Esophagus squamous epithelium (tissue), 5 donors: ENCODE measurements around the gene NRCAM. TPM values are rescaled to one million over a fixed set of nuclear protein-coding genes. Genes with fewer than 3 reads are reported as not detected.

Experiments
- DNase-seq: peaks from one replicate; lab custom pipeline; 2025; lab: John Stamatoyannopoulos, UW
- H3K27ac ChIP-seq, 4 donors: fragments of 200-600 bp; sonication (generic); one replicate each; pipeline ENCODE4 v1.5.1; 2016 to 2019; ENCODE audit warnings: mild to moderate bottlenecking in 1 of 4
- H3K27me3 ChIP-seq, 4 donors: fragments of 200-600 bp; sonication (generic); 1 replicate in 3 of 4; 2 replicates in 1 of 4; pipeline versions ENCODE4 v1.5.1 to v1.6.0; 2017 to 2021; ENCODE audit warnings: antibody characterized with exemption in 1 of 4
- H3K36me3 ChIP-seq, 3 donors: fragments of 200-600 bp; sonication (generic); one replicate each; pipeline ENCODE4 v1.5.1; 2016 to 2019
- H3K4me1 ChIP-seq, 3 donors: fragments of 200-600 bp; sonication (generic); one replicate each; pipeline ENCODE4 v1.5.1; 2017 to 2019
- H3K4me3 ChIP-seq, 4 donors: fragments of 200-600 bp; sonication (generic); 1 replicate in 3 of 4; 2 replicates in 1 of 4; pipeline ENCODE4 v1.5.1; 2016 to 2019; ENCODE audit warnings: mild to moderate bottlenecking in 2 of 4, moderate library complexity in 1 of 4
- H3K9me3 ChIP-seq, 3 donors: fragments of 200-600 bp; sonication (generic); one replicate each; pipeline ENCODE4 v1.5.1; 2016 to 2019
- CTCF ChIP-seq, 6 experiments: fragments of 450-650 bp in 4 of 6; fragments of 200-600 bp in 2 of 6; sonication (generic) in 2 of 6; IDR thresholded peaks; one replicate each; pipeline ENCODE4 v1.5.1; 2016 to 2019; ENCODE audit warnings: antibody characterized with exemption in 6 of 6, mild to moderate bottlenecking in 4 of 6, moderate library complexity in 4 of 6
- POLR2A ChIP-seq, 4 donors: fragments of 450-650 bp; IDR thresholded peaks; one replicate each; pipeline ENCODE4 v1.6.1; 2017; ENCODE audit warnings: antibody characterized with exemption in 4 of 4, mild to moderate bottlenecking in 4 of 4, moderate library complexity in 3 of 4
- WGBS, 2 donors: methylation state at CpG; one replicate each; pipeline ENCODE4 v1.1.5; 2018; 5-methylcytosine and 5-hydroxymethylcytosine counted together
- intact Hi-C: fragments of 100-400 bp; cut with DNase I; formaldehyde crosslinking; loops from one replicate; pipeline ENCODE4 v1.15.0; 2022
- total RNA-seq, 4 donors: library from RNA; depleted of rRNA; stranded (reverse); fragments of >200 nt; gene quantifications; one replicate each; pipeline ENCODE4 v1.1.0, GENCODE V29; 2016
- donor health status: DM: yes; HTN: yes; CAD: no.

The NRCAM gene
- total RNA-seq, 4 donors from 2014 or later: 1.5 to 9.8 (median 6.3) TPM; not detected in 1

DNA sequence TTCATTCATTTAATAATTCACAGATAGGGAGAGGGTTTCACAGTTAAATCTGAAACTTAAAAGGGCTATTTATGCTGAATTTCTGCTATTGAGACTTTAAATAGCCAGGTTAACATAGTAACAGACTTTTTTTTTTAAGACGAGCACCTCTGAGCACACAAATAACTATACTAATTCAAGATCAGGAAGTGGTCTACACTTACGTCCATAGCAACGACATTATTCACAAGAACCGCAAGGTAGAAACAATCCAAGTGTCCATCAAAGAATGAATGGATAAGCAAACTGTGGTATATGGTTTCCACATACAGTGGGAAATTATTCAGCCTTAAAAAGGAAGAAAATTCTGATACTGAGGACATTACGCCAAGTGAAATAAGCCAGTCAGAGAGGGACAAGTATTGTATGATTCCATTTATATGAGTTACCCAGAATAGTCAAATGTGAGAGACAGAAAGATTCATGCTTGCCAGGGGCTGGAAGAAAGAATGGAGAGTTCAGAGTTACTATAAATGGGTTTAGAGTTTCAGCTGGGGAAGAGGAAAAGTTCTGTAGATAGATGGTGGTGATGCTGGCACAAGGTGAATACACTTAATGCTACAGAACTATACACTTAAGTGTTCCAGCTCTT lies 185.7 kb downstream of the NRCAM start:
- Histone ChIP-seq H3K36me3 (no peaks in the 10 kb centered on the region), H3K9me3 (no peaks in the 10 kb centered on the region), H3K27ac (no peak overlapping the region), H3K4me3 (no peak overlapping the region), H3K27me3 (peaks cover 0 to 3% (median 0%) of the 10 kb centered on the region in 4 donors), H3K4me1 (no peaks in the 10 kb centered on the region)
- intact Hi-C loops: no loop called here
- DNase-seq: no peak
- TF ChIP-seq POLR2A (IDR thresholded peaks at IDR 0.05) (no peak), CTCF (IDR thresholded peaks at IDR 0.05) (no peak)
- 62 to 81% methylated on average over 5 of the region's 5 CpGs for WGBS, 2 donors

DNA sequence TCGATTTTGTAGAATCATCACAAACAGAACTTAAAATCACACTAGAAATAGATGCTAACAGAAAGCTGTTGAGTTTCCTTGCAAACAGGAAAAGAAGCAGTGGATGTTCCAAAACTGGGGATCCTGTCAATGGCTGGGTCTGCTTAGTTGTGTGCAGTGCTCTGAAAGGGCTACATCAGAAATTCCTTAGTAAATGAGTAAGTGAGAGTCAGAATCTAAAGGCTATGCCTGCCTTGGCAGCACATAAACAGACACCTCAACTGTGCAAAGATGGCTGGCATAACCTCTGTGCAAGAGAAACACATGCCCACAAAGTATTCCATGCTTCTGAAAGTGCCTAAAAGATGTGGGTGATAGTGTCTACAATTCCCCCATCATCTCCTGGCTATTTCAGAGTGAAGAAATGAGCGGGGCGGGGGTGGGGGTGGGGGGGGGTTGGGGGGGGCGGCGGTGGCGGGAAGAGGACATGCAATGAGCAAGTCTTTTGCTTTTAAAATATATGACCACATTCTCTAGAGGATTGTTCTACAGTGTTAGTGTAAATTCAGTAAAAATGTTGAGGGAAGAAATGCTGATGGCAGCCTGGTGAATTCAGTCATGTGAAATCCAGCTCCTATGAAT lies 187.9 kb downstream of the NRCAM start:
- WGBS, 2 donors: 79 to 85% methylated on average over 6 of the region's 6 CpGs
- Histone ChIP-seq H3K27ac (no peak overlapping the region), H3K4me1 (no peaks in the 10 kb centered on the region), H3K27me3 (peaks cover 0 to 3% (median 0%) of the 10 kb centered on the region in 4 donors), H3K36me3 (no peaks in the 10 kb centered on the region), H3K4me3 (no peak overlapping the region), H3K9me3 (no peaks in the 10 kb centered on the region)
- no peak for TF ChIP-seq CTCF (IDR thresholded peaks at IDR 0.05)
- no peak for TF ChIP-seq POLR2A (IDR thresholded peaks at IDR 0.05)
- intact Hi-C loops: no loop called here
- DNase-seq: no peak

- Histone ChIP-seq H3K36me3 (no peaks in the 10 kb centered on the region), H3K4me1 (no peaks in the 10 kb centered on the region), H3K4me3 (no peak overlapping the region), H3K9me3 (no peaks in the 10 kb centered on the region), H3K27ac (no peak overlapping the region), H3K27me3 (peaks cover 0 to 3% (median 0%) of the 10 kb centered on the region in 4 donors)
- no peak for DNase-seq
- intact Hi-C loops: no loop called here
- 95 to 100% methylated on average over 1 of the region's 1 CpG for WGBS, 2 donors
- TF ChIP-seq CTCF (IDR thresholded peaks at IDR 0.05) (no peak), POLR2A (IDR thresholded peaks at IDR 0.05) (no peak)
Observed at GRCh38 chr7:108267615-108268014, 188.6 kb downstream of the NRCAM start.

GRCh38 chr7:108266491-108266890 lies 189.7 kb downstream of the NRCAM start:
- no peak for TF ChIP-seq CTCF (IDR thresholded peaks at IDR 0.05)
- no peak for TF ChIP-seq POLR2A (IDR thresholded peaks at IDR 0.05)
- H3K27ac ChIP-seq: no peak overlapping the region
- H3K9me3 ChIP-seq: no peaks in the 10 kb centered on the region
- peaks cover 0 to 3% (median 0%) of the 10 kb centered on the region in 4 donors for H3K27me3 ChIP-seq
- intact Hi-C loops: no loop called here
- no peaks in the 10 kb centered on the region for H3K36me3 ChIP-seq
- H3K4me3 ChIP-seq: no peak overlapping the region
- 50 to 63% methylated on average over 3 of the region's 3 CpGs for WGBS, 2 donors
- H3K4me1 ChIP-seq: no peaks in the 10 kb centered on the region
- DNase-seq: no peak

- no peak for DNase-seq
- H3K9me3 ChIP-seq: no peaks in the 10 kb centered on the region
- no peaks in the 10 kb centered on the region for H3K4me1 ChIP-seq
- H3K36me3 ChIP-seq: no peaks in the 10 kb centered on the region
- H3K27me3 ChIP-seq: peaks cover 0 to 3% (median 0%) of the 10 kb centered on the region in 4 donors
- H3K4me3 ChIP-seq: no peak overlapping the region
- no peak for TF ChIP-seq CTCF (IDR thresholded peaks at IDR 0.05)
- TF ChIP-seq POLR2A (IDR thresholded peaks at IDR 0.05): no peak
- intact Hi-C loops: no loop called here
- no peak overlapping the region for H3K27ac ChIP-seq
Observed at GRCh38 chr7:108266035-108266434, 190.2 kb downstream of the NRCAM start.
